UCSD-AML1 (cell line): ENCODE measurements around the gene DISP3.

Experiments used
- DNase-seq: peaks from one replicate; lab custom pipeline; 2025; ENCODE audit not compliant: unreplicated experiment; lab: John Stamatoyannopoulos, UW

The DISP3 gene, protein sequence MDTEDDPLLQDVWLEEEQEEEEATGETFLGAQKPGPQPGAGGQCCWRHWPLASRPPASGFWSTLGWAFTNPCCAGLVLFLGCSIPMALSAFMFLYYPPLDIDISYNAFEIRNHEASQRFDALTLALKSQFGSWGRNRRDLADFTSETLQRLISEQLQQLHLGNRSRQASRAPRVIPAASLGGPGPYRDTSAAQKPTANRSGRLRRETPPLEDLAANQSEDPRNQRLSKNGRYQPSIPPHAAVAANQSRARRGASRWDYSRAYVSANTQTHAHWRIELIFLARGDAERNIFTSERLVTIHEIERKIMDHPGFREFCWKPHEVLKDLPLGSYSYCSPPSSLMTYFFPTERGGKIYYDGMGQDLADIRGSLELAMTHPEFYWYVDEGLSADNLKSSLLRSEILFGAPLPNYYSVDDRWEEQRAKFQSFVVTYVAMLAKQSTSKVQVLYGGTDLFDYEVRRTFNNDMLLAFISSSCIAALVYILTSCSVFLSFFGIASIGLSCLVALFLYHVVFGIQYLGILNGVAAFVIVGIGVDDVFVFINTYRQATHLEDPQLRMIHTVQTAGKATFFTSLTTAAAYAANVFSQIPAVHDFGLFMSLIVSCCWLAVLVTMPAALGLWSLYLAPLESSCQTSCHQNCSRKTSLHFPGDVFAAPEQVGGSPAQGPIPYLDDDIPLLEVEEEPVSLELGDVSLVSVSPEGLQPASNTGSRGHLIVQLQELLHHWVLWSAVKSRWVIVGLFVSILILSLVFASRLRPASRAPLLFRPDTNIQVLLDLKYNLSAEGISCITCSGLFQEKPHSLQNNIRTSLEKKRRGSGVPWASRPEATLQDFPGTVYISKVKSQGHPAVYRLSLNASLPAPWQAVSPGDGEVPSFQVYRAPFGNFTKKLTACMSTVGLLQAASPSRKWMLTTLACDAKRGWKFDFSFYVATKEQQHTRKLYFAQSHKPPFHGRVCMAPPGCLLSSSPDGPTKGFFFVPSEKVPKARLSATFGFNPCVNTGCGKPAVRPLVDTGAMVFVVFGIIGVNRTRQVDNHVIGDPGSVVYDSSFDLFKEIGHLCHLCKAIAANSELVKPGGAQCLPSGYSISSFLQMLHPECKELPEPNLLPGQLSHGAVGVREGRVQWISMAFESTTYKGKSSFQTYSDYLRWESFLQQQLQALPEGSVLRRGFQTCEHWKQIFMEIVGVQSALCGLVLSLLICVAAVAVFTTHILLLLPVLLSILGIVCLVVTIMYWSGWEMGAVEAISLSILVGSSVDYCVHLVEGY (N-terminal part only)

DNA sequence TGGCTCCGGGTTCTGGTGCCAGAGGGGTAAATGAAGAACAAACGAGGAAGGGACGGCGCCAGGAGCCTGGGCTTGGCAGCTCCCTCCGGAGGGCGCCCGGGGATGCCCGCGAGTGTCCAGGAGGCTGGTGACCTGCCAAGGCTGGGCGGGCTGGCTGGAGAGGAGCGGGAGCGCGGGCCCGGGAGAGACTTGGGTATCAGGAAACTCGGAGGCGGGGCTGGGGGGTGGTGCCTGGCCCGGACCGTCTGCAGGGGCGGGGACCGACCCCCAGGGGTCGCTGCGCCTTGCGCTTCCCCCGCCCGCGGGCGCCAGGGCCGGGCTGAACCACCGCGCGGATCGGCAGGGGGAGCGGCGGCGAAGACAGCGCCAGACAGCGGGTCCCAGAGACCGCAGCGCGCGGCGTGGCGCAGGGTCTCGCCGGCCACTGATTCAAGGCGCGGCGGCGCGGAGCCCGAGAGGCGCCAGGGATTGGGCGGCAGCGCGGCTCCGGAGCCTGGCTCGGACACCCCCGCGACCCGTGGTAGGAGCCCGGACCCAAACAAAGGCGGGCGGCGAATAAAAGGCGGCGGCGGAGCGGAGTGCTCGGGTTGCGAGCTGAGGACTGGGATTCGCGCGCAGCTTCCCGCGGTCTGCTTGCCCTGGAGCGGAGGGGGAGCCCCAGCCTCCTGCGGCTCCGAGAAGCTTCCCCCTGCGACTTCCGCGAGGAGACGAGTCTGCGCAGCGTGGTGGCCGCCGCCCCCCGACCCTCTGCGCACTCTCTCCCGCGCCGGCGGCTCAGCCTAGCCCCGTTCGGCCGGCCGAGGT lies at the start of gene DISP3:
Gene DISP3, plus strand, starts transcription at position 585 of the 804 bp plus-strand sequence. CDS start 21,838 bp downstream, outside the sequence.
- peak; percentile 76 for DNase-seq

DNA sequence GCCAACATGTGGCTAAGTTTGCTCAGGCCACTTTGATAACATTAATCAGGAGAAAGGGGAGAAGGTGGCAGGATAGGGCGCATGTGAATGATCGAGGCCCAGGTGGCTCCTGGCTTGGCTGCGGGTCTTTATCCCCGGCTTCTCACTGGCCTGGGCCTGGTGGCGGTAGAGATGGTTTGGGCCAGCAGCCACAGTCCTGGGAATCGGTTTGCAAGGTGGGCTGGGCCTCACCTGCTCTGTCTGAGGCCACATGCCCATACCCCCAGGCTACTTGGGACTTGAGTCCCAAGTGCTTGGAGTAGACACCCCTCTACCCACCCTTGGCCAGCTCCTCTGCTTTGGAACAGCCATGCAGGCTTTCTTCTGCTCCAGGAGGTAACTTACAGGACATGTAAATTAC lies 49.7 kb upstream of the DISP3 start:
- no peak for DNase-seq

DNA sequence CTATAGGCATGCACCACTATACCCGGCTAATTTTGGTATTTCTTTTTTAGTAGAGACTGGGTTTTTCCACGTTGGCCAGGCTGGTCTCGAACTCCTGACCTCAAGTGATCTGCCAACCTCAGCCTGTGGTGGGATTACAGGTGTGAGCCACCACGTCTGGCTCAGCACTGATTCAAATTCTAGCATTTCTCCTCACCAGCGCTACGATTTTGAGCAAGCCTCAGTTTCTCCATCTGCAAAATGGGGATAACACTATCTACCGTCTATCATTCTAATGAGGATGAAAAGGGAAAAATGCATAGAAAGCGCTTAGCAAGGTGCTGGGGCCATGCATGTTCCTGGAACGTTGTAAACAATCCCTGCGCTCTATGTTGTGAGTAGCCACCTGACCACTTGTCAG lies 49.0 kb upstream of the DISP3 start:
- no peak for DNase-seq

DNA sequence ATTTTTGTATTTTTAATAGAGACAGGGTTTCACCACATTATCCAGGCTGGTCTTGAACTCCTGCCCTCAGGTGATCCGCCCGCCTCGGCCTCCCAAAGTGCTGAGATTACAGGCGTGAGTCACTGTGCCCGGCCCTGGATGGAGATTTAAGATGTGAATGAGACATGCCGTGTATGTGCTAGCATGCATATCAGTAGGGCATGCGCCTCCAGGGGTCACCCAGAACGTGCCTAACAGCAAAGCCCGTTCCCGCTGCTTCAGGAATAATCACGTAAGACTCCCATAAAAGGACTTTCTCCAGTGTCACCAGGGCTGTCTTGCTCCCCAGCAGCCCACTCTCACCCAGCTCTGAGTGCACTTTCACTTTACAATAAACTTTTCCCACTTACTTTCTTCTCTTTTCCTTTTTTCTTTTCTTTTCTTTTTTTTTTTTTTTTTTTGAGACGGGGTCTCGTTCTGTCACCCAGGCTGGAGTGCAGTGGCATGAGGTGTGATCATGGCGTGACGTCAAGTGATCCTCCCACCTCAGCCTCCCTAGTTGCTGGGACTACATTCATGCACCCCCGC lies 46.9 kb upstream of the DISP3 start:
- no peak for DNase-seq

DNA sequence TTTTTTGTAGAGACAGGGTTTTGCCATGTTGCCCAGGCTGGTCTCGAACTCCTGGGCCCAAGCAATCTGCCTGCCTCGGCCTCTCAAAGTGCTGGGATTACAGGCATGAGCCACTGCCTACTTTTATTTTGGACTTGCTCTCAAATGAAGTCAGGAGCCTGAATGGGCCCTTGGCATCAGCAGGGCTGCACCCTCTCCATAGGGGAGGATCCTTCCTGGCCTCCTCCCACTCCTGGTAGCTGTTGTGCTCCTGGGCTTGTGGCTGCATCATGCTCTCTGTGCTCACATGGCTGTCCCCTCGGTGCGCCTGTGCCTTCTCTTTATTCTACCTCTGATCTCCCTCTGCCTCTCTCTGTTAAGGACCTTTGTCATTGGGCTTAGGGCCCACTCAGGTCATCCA lies 46.4 kb upstream of the DISP3 start:
- DNase-seq = no peak

DNA sequence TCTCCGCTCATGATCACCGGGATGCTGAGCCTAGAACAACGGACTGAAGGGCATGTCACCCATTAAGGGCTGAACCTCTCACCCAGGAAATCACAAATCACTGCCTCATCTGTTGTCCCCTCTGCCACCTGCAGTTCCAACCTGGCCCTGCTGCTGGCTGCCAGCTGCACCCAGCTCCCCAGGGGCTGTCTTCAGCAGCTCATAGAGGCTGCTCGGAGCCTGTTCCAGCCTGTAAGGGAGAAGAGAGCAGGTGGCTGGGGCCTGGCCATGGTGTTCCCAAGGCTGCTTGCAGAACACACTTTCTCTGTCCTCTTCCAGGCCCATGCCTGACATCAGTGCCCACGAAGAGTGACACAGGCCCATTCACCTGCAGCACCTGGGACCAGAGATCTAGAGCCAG lies 44.5 kb upstream of the DISP3 start:
- DNase-seq = no peak

DNA sequence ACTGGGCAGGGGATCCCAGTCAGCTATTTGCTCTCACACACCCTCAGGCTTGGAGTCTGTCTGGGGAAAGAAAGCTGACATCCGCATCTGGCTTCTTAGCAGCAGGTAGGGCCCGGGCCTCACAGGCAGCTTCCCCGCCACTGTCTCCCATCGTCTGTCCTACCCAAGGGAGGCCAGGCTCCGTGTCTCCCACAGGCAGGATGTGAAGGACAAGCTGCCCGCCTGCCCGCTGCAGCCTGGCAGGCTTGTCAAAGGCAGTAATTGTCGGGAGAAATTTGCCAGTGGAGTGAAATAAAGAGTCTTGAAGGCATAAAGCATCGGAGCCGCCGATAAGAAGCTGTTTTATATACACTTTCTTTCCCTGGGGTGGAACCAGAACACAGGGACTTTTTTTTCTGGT lies 44.0 kb upstream of the DISP3 start:
- no peak for DNase-seq

DNA sequence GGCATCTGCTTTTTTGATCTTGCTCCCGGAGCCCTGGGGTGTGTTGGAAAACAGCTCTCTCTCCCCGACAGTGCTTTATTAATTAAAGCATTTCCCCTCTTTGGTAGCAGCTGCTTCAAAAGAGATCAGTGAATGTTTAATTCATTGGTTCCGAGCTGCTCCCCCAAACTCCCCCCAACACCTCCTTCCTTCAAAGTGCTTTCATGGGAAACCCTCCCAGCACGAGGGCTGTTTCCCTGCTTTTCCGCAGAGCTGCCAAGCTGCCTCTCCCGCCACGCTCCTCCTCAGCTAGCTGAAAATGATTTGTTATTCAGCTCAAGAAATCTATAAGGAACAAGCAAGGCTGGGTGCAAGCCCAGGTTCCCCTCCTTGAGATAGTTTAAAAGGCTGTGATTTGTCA lies 40.0 kb upstream of the DISP3 start:
- DNase-seq = no peak

DNA sequence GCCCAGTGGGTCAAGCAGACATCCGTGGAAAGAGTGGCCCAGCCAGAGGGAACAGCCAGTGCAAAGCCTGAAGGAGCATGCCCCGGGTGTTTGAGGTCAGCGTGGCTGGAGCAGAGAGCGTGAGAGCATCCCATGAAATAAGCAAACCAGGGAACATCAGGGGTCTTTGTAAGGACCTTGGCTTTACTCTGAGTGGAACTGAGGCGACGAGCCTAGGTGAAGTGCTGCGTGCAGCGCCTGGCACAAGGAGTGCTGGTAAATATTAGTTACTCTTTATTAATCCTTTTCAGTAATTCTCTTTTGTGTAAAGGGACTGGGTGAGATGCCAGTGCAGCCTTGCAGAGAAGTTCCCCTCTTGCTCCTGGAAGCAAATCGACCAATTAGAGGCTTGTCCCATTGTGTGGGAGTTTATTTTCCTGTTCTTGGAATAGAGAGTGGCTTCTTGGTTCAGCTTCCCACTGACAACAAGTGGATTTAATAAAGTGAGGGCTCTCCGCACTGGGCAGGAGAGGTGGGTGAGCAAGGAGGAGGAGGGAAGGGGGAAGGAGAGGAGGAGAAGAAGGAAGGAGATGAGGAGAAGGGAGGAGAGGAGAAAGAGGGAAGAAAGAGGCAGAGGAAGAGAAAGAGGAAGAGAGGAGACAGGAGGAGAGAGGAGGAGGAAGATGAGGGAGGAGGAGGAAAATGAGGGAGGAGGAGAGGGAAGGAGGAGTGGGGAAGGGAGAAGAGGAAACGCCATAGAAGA lies 37.6 kb upstream of the DISP3 start:
- DNase-seq = no peak

DNA sequence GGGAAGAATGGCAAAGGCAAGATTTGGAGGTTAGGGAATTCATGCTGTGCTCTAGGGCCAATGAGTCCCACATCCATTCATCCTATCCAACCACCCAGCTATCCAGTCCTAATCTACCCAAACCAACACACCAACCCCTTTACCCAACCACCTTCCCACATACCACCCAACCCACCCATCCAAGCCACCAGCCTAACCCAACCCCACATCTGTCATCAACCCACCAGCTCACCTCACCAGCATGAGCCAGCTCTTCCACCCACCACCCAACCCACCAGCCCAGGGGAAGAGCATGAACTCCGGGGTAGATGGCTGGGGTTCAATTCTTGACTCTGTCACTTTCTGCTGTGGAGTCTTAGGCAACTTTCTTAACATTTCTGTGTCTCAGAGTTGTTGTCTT lies 35.9 kb upstream of the DISP3 start:
- no peak for DNase-seq

DNA sequence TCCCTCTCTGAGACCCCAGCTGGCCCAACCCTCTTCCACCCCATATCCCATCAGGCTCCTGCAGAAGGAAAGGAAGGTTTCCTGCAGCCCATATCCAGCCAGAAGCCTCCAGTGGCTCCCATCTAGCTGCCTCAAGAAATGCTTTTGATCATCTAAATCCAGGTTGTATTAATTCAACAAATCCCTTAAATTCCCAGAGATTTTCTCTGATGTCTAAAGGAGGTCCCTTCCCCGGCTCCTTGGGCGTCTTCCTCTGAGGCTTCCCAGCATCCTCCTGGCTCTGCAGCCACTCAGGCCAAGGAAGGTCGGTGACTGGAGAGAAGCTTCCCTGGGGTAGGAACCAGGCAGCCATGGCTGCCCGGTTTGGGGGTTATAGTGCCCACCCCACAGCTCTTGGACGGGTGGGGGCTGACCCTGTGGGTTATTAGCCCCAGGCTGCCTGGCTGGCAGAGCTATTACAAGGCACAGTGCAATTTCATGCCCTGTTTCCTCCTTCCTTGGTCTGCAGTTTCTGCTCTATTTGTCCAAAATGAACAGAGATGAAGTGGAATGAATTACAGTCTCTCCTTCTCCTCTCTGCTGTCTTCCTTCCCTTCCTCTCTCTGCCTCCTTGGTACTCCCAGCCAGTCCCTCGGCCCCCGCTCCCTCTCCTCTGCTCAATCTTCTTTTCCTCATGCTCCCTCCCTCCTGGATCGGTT lies 34.8 kb upstream of the DISP3 start:
- DNase-seq = no peak

DNA sequence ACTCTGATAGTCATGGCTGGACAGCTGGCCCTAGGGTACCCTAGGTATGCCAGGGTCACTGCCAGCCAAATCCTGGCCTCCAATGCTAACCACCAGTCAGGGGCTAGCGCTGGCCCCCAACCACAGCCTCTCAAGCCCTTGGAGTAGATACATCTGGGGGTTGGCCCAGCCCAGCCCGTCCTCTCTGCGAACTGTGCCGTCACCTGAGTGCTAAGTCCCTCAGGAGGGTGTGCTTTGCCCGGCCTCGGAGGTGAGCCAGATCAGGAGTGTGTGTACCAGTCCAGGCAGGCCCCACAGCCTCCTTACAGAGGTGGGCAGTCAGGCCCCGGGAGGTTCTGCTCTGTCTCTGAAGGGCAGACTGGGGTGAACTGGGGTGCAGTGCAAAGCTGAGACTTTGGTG lies 34.0 kb upstream of the DISP3 start:
- no peak for DNase-seq

DNA sequence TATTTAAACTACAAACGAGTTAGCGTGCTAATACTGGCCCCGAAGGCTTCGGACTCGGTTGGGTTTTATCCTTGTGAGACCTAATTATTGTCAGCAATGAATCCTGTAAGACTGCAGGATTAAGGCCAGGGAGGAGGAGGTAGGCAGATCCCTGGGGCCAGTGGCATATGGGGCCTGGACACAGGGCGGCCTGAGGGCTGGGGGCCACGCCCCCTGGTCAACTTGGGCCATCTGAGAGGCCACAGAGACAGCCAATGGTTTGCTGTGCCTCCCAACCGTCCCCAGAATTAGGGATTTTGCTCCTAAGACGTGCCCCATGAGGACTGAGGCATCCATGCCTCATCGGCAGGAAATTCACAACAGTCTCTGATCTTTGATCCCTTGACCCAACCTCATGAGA lies 31.1 kb upstream of the DISP3 start:
- no peak for DNase-seq

DNA sequence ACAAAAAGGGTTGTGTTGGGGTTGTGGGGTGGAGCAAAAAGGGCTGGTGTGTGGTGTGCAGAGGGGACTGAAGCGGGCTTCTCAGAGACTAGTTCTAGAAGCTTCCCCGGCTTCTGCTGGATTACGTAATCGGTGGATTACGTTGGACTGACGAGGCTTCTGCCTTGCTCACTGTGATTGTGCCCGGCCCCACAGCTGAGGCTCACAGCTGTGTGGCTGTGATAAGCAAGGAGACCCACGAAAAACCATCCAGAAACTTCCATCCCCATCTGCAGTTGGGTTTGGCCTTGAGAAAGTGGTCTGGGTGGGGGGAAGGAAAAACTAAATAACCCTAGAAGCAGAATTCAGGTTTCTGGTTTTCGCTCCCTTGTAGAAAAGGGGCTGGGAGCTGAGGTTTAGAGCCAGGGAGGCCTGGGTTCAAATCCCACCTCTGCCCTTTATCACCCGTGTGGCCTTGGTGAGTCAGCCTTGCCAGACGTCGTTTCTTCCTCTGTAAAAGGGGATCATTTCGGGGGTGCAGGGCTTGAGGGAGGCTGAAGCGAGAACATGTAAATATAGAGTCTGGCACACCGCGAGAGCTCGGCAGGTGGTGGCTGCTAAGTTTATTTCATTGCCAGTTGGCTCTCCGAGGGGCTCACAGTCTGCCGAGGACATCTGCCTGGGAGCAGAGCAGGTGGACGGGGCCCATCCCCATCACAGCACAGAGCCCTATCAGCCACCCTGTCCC lies 30.4 kb upstream of the DISP3 start:
- DNase-seq = no peak

DNA sequence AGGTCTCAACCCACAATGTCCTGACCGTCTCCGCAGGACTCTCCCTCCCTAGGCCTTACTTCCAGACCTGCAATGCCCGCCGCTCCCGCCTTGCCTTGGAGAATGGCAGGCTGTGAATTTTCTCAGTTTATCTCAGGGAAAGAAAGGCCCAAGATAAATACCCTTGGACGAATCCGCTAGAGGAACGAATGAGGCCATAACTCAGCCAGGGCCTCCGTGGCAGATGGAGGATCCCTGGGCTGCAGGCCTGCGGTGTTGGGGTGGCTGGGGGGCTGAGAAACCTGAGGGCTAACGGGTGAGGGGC lies 29.9 kb upstream of the DISP3 start:
- no peak for DNase-seq

DNA sequence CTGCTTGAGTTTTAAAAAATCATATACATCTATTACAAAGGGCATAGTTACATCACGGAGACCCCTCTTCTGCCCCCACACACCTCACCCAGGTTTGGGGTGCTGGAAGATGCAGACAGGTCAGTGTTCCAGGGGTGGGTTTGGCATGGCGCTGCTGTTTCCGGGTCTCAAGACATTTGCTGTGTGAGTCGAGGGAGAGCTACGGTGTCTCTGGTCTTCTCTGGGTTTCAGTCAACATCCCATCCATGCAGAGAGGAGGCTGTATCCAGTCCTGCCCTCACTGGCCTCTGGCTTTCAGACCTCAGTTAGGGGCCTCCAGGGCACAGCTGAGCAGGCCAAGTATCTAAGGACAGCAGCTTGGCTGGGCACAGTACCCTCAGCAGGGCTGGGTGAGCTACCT lies 28.6 kb upstream of the DISP3 start:
- DNase-seq = no peak

DNA sequence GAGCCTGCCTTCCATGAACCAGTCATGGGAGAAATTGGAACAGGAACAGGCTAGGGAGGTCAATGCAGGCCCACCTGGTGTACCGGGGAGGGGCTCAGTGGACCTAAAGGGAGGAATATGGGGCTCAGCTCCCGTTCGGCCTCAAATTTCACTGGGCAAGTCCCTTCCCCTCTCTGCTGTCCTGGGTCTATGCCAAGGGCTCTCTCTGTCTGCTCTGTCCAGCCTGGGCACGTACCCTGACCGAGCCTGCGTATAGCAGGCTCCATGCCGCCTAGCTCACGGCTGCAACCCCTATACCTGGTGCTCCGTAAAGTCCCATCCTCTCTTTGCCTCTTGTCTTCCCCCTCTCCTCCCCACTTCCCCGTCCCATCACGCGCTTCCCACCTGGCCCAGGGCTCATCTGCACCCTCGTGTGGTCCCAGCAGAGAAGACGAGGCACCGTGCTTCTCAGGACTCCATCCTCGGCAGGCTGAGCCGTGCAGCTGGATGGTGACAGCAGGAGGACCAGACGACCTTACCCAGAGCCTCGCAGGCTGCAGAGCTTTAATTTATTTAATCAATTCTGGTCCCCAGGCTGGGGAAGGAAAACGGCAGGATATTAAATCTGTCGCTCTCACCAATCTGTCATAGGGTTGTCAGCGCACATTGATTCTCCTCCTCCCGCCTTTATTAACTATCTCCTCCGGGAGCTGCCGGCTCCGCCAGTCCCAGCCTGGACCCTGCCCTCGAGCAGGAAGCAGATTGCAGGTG lies 25.0 kb upstream of the DISP3 start:
- DNase-seq = no peak
